SK-N-MC (cell line): Measurements from ENCODE around the gene CAND1.

Experiments
- EZH2 ChIP-seq: fragments of 200-600 bp; sonication (generic); IDR thresholded peaks from one replicate; pipeline ENCODE4 v1.6.1; 2017; ENCODE audit warnings: antibody characterized with exemption
- POLR2AphosphoS5 ChIP-seq: IDR thresholded peaks from 2 replicates; pipeline ENCODE4 v1.6.1; 2012; ENCODE audit warnings: mild to moderate bottlenecking, low read depth, low read length, borderline replicate concordance

- TF ChIP-seq POLR2AphosphoS5 (no peak), EZH2 (no peak)
These were observed 83.5 kb downstream of the CAND1 start for GRCh38 chr12:67352682-67353081.
